GM12878 (cell line): Measurements from ENCODE around the gene PDXP. TPM values are rescaled to one million over a fixed set of nuclear protein-coding genes. Genes with fewer than 3 reads are reported as not detected.

Experiments used
- ATAC-seq: fragments of 200-7000 bp; cut with Tn5 transposase; 3 replicates; pipeline ENCODE4 v1.9.1; 2020; ENCODE audit warnings: mild to moderate bottlenecking, moderate library complexity
- BruUV-seq: library from RNA; stranded (reverse); fragments of 400-500 nt; replicated peaks from 2 replicates; lab custom pipeline; 2021; lab: Mats Ljungman, UMichigan
- CTCF ChIA-PET: fragments of 300-600 bp; sonication (Branson Sonifier 250); formaldehyde crosslinking; extraction: SDS; loops from one replicate; lab custom pipeline; 2021; ENCODE audit warnings: inconsistent platforms; lab: Yijun Ruan, JAX
- POLR2A ChIA-PET: fragments of 350-600 bp; formaldehyde crosslinking; extraction: SDS; loops from one replicate; lab custom pipeline; 2021; ENCODE audit warnings: inconsistent platforms; lab: Charles Lee
- RAD21 ChIA-PET: fragments of 300-600 bp; sonication (Branson Sonifier 250); formaldehyde crosslinking; loops from one replicate; lab custom pipeline; 2023; ENCODE audit warnings: antibody characterized with exemption; ENCODE audit not compliant: unreplicated experiment; lab: Charles Lee
- SMC1A ChIA-PET: fragments of 300-600 bp; sonication (Branson Sonifier 250); formaldehyde crosslinking; loops from one replicate; lab custom pipeline; 2023; ENCODE audit not compliant: unreplicated experiment, uncharacterized antibody; lab: Charles Lee
- DNase-seq: peaks from one replicate; pipeline ENCODE4 v3.0.0-alpha.2; 2011; ENCODE audit warnings: low read depth, low spot score
- FAIRE-seq: peaks from 3 replicates; lab custom pipeline; 2011; peaks lifted over from hg19 to GRCh38; lab: Jason Lieb, UNC
- H2AFZ ChIP-seq: 2 replicates; pipeline ENCODE4 v1.6.0; 2011; ENCODE audit warnings: low read depth, low read length, control low read depth; ENCODE audit not compliant: control insufficient read depth
- H3K27ac ChIP-seq: 2 replicates; pipeline ENCODE4 v1.5.1; 2011; ENCODE audit warnings: control low read depth; ENCODE audit not compliant: control insufficient read depth, insufficient read depth
- H3K27me3 ChIP-seq, 2 experiments: replicated peaks in 1 of 2; 2 replicates each; pipeline versions ENCODE4 v1.6.0 to v1.6.1; 2011; ENCODE audit warnings: low read length in 1 of 2; ENCODE audit not compliant: control insufficient read depth in 2 of 2, insufficient read depth in 2 of 2
- H3K36me3 ChIP-seq, 2 experiments: 2 replicates each; pipeline ENCODE4 v1.5.1; 2011; ENCODE audit warnings: low read length in 1 of 2; ENCODE audit not compliant: control insufficient read depth in 2 of 2, insufficient read depth in 2 of 2
- H3K4me1 ChIP-seq: 2 replicates; pipeline ENCODE4 v1.6.1; 2011; ENCODE audit warnings: mild to moderate bottlenecking, low read length, moderate library complexity, mixed read lengths; ENCODE audit not compliant: control insufficient read depth, insufficient read depth
- H3K4me2 ChIP-seq: 2 replicates; pipeline ENCODE4 v1.6.0; 2011; ENCODE audit warnings: control low read depth; ENCODE audit not compliant: control insufficient read depth, insufficient read depth
- H3K4me3 ChIP-seq: fragments of 200-600 bp; sonication (generic); 2 replicates; pipeline ENCODE4 v1.5.1; 2016
- H3K79me2 ChIP-seq: 2 replicates; pipeline ENCODE4 v1.6.0; 2011; ENCODE audit warnings: low read length; ENCODE audit not compliant: control insufficient read depth, insufficient read depth
- H3K9ac ChIP-seq: 2 replicates; pipeline ENCODE4 v1.8.0; 2011; ENCODE audit warnings: low read length, control low read depth, mixed read lengths; ENCODE audit not compliant: control insufficient read depth, insufficient read depth
- H3K9me3 ChIP-seq: replicated peaks from 3 replicates; pipeline ENCODE4 v1.5.1; 2011; ENCODE audit warnings: mild to moderate bottlenecking, low read length; ENCODE audit not compliant: control insufficient read depth, insufficient read depth
- H4K20me1 ChIP-seq: 2 replicates; pipeline ENCODE4 v1.6.0; 2011; ENCODE audit not compliant: control insufficient read depth, insufficient read depth
- BHLHE40 ChIP-seq, 2 experiments: fragments of 450-650 bp in 1 of 2; IDR thresholded peaks; 2 replicates each; pipeline ENCODE4 v1.6.1; 2011 to 2017; ENCODE audit warnings: low read depth in 2 of 2, borderline replicate concordance in 1 of 2, improper control_type of control experiment in 1 of 2, low read length in 1 of 2, mild to moderate bottlenecking in 1 of 2
- E2F4 ChIP-seq: IDR thresholded peaks from 2 replicates; pipeline ENCODE4 v1.6.1; 2012; ENCODE audit warnings: low read depth, low read length, improper control_type of control experiment
- HCFC1 ChIP-seq: fragments of 150-350 bp; IDR thresholded peaks from 2 replicates; pipeline ENCODE4 v1.6.1; 2014; ENCODE audit warnings: low read length
- HSF1 ChIP-seq: fragments of 150-350 bp; IDR thresholded peaks from 2 replicates; pipeline ENCODE4 v1.6.1; 2014; ENCODE audit warnings: mild to moderate bottlenecking, low read depth, low read length
- JUNB ChIP-seq: IDR thresholded peaks from 2 replicates; pipeline ENCODE4 v1.6.1; 2016; ENCODE audit warnings: antibody characterized with exemption, mild to moderate bottlenecking
- KDM1A ChIP-seq: fragments of 200-600 bp; sonication (generic); IDR thresholded peaks from 2 replicates; pipeline ENCODE4 v1.6.1; 2016; ENCODE audit warnings: borderline replicate concordance
- MEF2A ChIP-seq: IDR thresholded peaks from 2 replicates; pipeline ENCODE4 v1.6.1; 2011; ENCODE audit warnings: low read depth, mild to moderate bottlenecking, low read length, moderate library complexity; ENCODE audit not compliant: insufficient read depth
- MYC ChIP-seq: IDR thresholded peaks from 2 replicates; pipeline ENCODE4 v1.6.1; 2011; ENCODE audit warnings: mild to moderate bottlenecking, low read length, moderate library complexity, inconsistent platforms; ENCODE audit not compliant: insufficient read depth, insufficient replicate concordance, insufficient read length, severe bottlenecking
- NFIC ChIP-seq: IDR thresholded peaks from 2 replicates; pipeline ENCODE4 v1.6.1; 2012; ENCODE audit warnings: low read depth, mild to moderate bottlenecking, inconsistent platforms, low read length, moderate library complexity
- SKIL ChIP-seq: fragments of 450-650 bp; IDR thresholded peaks from 2 replicates; pipeline ENCODE4 v1.6.1; 2017; ENCODE audit warnings: mild to moderate bottlenecking, low read depth, inconsistent platforms; ENCODE audit not compliant: poor library complexity, severe bottlenecking
- SMAD5 ChIP-seq: IDR thresholded peaks from 2 replicates; pipeline ENCODE4 v1.6.1; 2016; ENCODE audit warnings: antibody characterized with exemption, low read depth
- SREBF1 ChIP-seq: IDR thresholded peaks from 2 replicates; pipeline ENCODE4 v1.6.1; 2012; ENCODE audit warnings: mild to moderate bottlenecking, low read length
- TBL1XR1 ChIP-seq: IDR thresholded peaks from 2 replicates; pipeline ENCODE4 v1.6.1; 2012; ENCODE audit warnings: low read depth, low read length, improper control_type of control experiment
- ZBTB40 ChIP-seq: fragments of 450-650 bp; IDR thresholded peaks from 2 replicates; pipeline ENCODE4 v1.6.1; 2016; ENCODE audit warnings: mild to moderate bottlenecking, moderate library complexity, borderline replicate concordance
- ZNF207 ChIP-seq: fragments of 450-650 bp; IDR thresholded peaks from 2 replicates; pipeline ENCODE4 v1.6.1; 2014; ENCODE audit warnings: antibody characterized with exemption, mild to moderate bottlenecking, borderline replicate concordance
- ZZZ3 ChIP-seq: IDR thresholded peaks from 2 replicates; pipeline ENCODE4 v1.6.1; 2011; ENCODE audit warnings: low read depth; ENCODE audit not compliant: control insufficient read depth, insufficient read length
- WGBS: methylation state at CpG from one replicate; pipeline ENCODE4 v1.1.6; 2016; ENCODE audit warnings: low lambda C conversion rate; ENCODE audit not compliant: insufficient replicate concordance, insufficient coverage; ENCODE audit errors: missing lambda C conversion rate; 5-methylcytosine and 5-hydroxymethylcytosine counted together
- in situ Hi-C: fragments of 300-500 bp; cut with MboI; formaldehyde crosslinking; loops from 9 replicates; pipeline ENCODE4 v1.14.3; 2018; ENCODE audit warnings: mixed read lengths
- intact Hi-C: fragments of 100-400 bp; cut with micrococcal nuclease; formaldehyde crosslinking; loops from one replicate; pipeline ENCODE4 v1.14.2; 2022; ENCODE audit not compliant: unreplicated experiment
- polyA plus RNA-seq, 11 experiments: library from polyadenylated mRNA; depleted of rRNA in 4 of 11; unstranded in 6 of 11; stranded (reverse) in 5 of 11; fragments of >200 nt; fragmentation: Nextera tagmentation in 4 of 11; fragmentation: Illumina TruSeq in 1 of 11; extraction: Ambion mirVana in 4 of 11; extraction: Trizol in 1 of 11; gene quantifications; 1 replicate in 1 of 11; 2 replicates in 10 of 11; pipeline versions ENCODE4 v1.2.1 to v1.2.3, GENCODE V29; 2011 to 2016; ENCODE audit warnings: inconsistent platforms in 2 of 11, missing spikeins in 2 of 11, low read depth in 1 of 11
- total RNA-seq, 4 experiments: library from RNA; depleted of rRNA in 3 of 4; stranded (reverse); fragments of >200 nt in 3 of 4; fragmentation: Illumina TruSeq in 1 of 4; extraction: Trizol in 1 of 4; gene quantifications; 2 replicates each; pipeline versions ENCODE4 v1.2.1 to v1.2.3, GENCODE V29; 2013 to 2021

The PDXP gene
- total and polyA plus RNA-seq, 10 of the 15 experiments (the other 5 are each of a cell fraction or from before 2014, with no cell fraction given), result 4.4 to 56.7 (median 34.6) TPM

- FAIRE-seq (no peak), DNase-seq (no peak), ATAC-seq (no peak)
- H3K9me3 ChIP-seq, result no peaks in the 10 kb centered on the region
- POLR2A ChIA-PET, result interaction anchor here (1.4 kb wide), 1 partner anchor 36 kb away, joined by 3 read pairs; no protein-coding TSS in a partner anchor
- peaks cover 27% of the 10 kb centered on the region for H3K4me1 ChIP-seq
- H3K4me2 ChIP-seq, result no peak overlapping the region
- no peak overlapping the region for H3K27ac ChIP-seq
- RAD21 ChIA-PET, result interaction anchor here (0.6 to 7.1 kb wide), 5 partner anchors 10 to 35 kb away, joined by 3 to 76 read pairs (median 15); partner anchors contain the start of genes PDXP and SH3BP1
- WGBS, result 90% methylated on average over 6 of the region's 6 CpGs
- CTCF ChIA-PET, result interaction anchor here (0.6 to 14.9 kb wide), 7 partner anchors 10 to 84 kb away, joined by 3 to 275 read pairs (median 26); partner anchors contain the start of genes LGALS1, NOL12, PDXP and SH3BP1
- H3K27me3 ChIP-seq, result no peaks in the 10 kb centered on the region
- intact Hi-C loops, result no loop called here
- no peak overlapping the region for H2AFZ ChIP-seq
- BruUV-seq, result no TSS peak
- SMC1A ChIA-PET, result interaction anchor here (1.6 to 5.9 kb wide), 4 partner anchors 17 to 57 kb away, joined by 3 to 69 read pairs (median 8); partner anchors contain the start of genes PDXP and SH3BP1
- no peak overlapping the region for H3K4me3 ChIP-seq
- peaks cover 20 to 23% of the 10 kb centered on the region in 2 experiments for H3K36me3 ChIP-seq
- in situ Hi-C loops, result no loop called here
- H4K20me1 ChIP-seq, result no peaks in the 10 kb centered on the region
- no peaks in the 10 kb centered on the region for H3K79me2 ChIP-seq
- no peak overlapping the region for H3K9ac ChIP-seq
- TF ChIP-seq ZBTB40, result no peak
- TF ChIP-seq SMAD5, result no peak
- no peak for TF ChIP-seq KDM1A
- TF ChIP-seq SREBF1, result no peak
- TF ChIP-seq SKIL, result no peak
- no peak for TF ChIP-seq TBL1XR1
- TF ChIP-seq MEF2A, result no peak
- TF ChIP-seq MYC, result no peak
- TF ChIP-seq BHLHE40 (IDR thresholded peaks at IDR 0.05; ENCODE audit: borderline replicate concordance in 1 of 2, low read depth in 2 of 2, low read length in 1 of 2), result no peak
- no peak for TF ChIP-seq ZNF207
- TF ChIP-seq HSF1, result no peak
- TF ChIP-seq HCFC1, result no peak
- TF ChIP-seq E2F4, result no peak
- no peak for TF ChIP-seq JUNB
- no peak for TF ChIP-seq NFIC
- TF ChIP-seq ZZZ3, result no peak
Observed at GRCh38 chr22:37624017-37624365, 34.5 kb upstream of the PDXP start.
